H1 (cell line): ENCODE measurements around the gene KCNQ1OT1. TPM values are rescaled to one million over a fixed set of nuclear protein-coding genes. Genes with fewer than 3 reads are reported as not detected.

Experiments
- CTCF ChIA-PET: fragments of 300-600 bp; sonication (Branson Sonifier 250); formaldehyde crosslinking; loops from one replicate; lab custom pipeline; 2021; ENCODE audit not compliant: partially characterized antibody; lab: Charles Lee
- POLR2A ChIA-PET: fragments of 300-600 bp; sonication (Branson Sonifier 250); formaldehyde crosslinking; loops from one replicate; lab custom pipeline; 2021; ENCODE audit warnings: inconsistent platforms; ENCODE audit not compliant: partially characterized antibody; lab: Charles Lee
- DNase-seq, 2 experiments: peaks; one replicate each; pipeline versions ENCODE4 v3.0.0 to v3.0.0-alpha.2; 2010 to 2022; ENCODE audit warnings: low spot score in 2 of 2, low read depth in 1 of 2, mixed read lengths in 1 of 2
- FAIRE-seq: peaks from 2 replicates; lab custom pipeline; 2011; peaks lifted over from hg19 to GRCh38; lab: Jason Lieb, UNC
- H2AFZ ChIP-seq: 2 replicates; pipeline ENCODE4 v1.8.1; 2012; ENCODE audit warnings: low read length, inconsistent platforms
- H2AK5ac ChIP-seq: 2 replicates; pipeline ENCODE4 v1.6.1; 2013; ENCODE audit warnings: low read depth, low read length
- H2BK120ac ChIP-seq: replicated peaks from 2 replicates; pipeline ENCODE3; 2013; ENCODE audit warnings: low read depth, low read length, inconsistent platforms
- H2BK12ac ChIP-seq: 2 replicates; pipeline ENCODE4 v1.6.1; 2013; ENCODE audit warnings: low read depth, low read length
- H2BK15ac ChIP-seq: 2 replicates; pipeline ENCODE4 v1.6.1; 2013; ENCODE audit warnings: low read length
- H2BK20ac ChIP-seq: 2 replicates; pipeline ENCODE4 v1.6.1; 2013; ENCODE audit warnings: low read length
- H2BK5ac ChIP-seq: 2 replicates; pipeline ENCODE4 v1.6.1; 2013; ENCODE audit warnings: low read depth, low read length
- H3K14ac ChIP-seq: 2 replicates; pipeline ENCODE4 v1.6.1; 2013; ENCODE audit warnings: inconsistent platforms; ENCODE audit not compliant: insufficient read length
- H3K18ac ChIP-seq: 2 replicates; pipeline ENCODE4 v1.6.1; 2013; ENCODE audit warnings: low read length; ENCODE audit errors: extremely low read depth
- H3K23ac ChIP-seq: 2 replicates; pipeline ENCODE4 v1.6.1; 2013; ENCODE audit warnings: inconsistent platforms; ENCODE audit not compliant: insufficient read length
- H3K23me2 ChIP-seq: 2 replicates; pipeline ENCODE4 v1.6.1; 2013; ENCODE audit warnings: low read depth, low read length
- H3K27ac ChIP-seq: 2 replicates; pipeline ENCODE4 v1.6.1; 2011; ENCODE audit warnings: low read depth, low read length, inconsistent platforms
- H3K27me3 ChIP-seq, 4 experiments: replicated peaks in 1 of 4; 1 replicate in 1 of 4; 2 replicates in 3 of 4; pipeline versions ENCODE4 v1.6.1 to v1.8.1; 2011 to 2013; ENCODE audit warnings: low read length in 3 of 4, mild to moderate bottlenecking in 3 of 4, inconsistent platforms in 2 of 4, mixed read lengths in 2 of 4, moderate library complexity in 1 of 4; ENCODE audit not compliant: control insufficient read depth in 3 of 4, insufficient read depth in 3 of 4; ENCODE audit errors: extremely low read depth in 1 of 4
- H3K36me3 ChIP-seq, 4 experiments: 2 replicates each; pipeline versions ENCODE4 v1.6.1 to v1.8.1; 2011 to 2013; ENCODE audit warnings: mild to moderate bottlenecking in 4 of 4, low read length in 3 of 4, moderate library complexity in 2 of 4, control low read depth in 1 of 4, inconsistent platforms in 1 of 4; ENCODE audit not compliant: insufficient read depth in 4 of 4, control insufficient read depth in 2 of 4
- H3K4ac ChIP-seq: replicated peaks from 2 replicates; pipeline ENCODE3; 2013; ENCODE audit warnings: low read length, low read depth, mixed read lengths, inconsistent platforms; ENCODE audit not compliant: insufficient read length
- H3K4me1 ChIP-seq, 4 experiments: replicated peaks in 1 of 4; 1 replicate in 1 of 4; 2 replicates in 3 of 4; pipeline versions ENCODE4 v1.6.1 to v1.8.1; 2011 to 2013; ENCODE audit warnings: low read length in 3 of 4, inconsistent platforms in 2 of 4, mixed read lengths in 1 of 4; ENCODE audit not compliant: insufficient read depth in 4 of 4, control insufficient read depth in 3 of 4
- H3K4me2 ChIP-seq, 2 experiments: 2 replicates each; pipeline versions ENCODE4 v1.6.1 to v1.8.1; 2011 to 2013; ENCODE audit warnings: low read depth in 2 of 2, low read length in 2 of 2, control low read depth in 1 of 2, inconsistent platforms in 1 of 2, mild to moderate bottlenecking in 1 of 2; ENCODE audit not compliant: insufficient read depth in 1 of 2
- H3K4me3 ChIP-seq, 4 experiments: fragments of 200-600, 300-600 bp in 1 of 4; sonication (generic), shearing (Covaris generic), sonication (Bioruptor Twin) in 1 of 4; 2 replicates each; pipeline versions ENCODE4 v1.5.1 to v1.8.1; 2011 to 2016; ENCODE audit warnings: low read length in 4 of 4, low read depth in 3 of 4, control low read depth in 2 of 4, inconsistent platforms in 2 of 4, mild to moderate bottlenecking in 2 of 4, mixed read lengths in 1 of 4, moderate library complexity in 1 of 4; ENCODE audit not compliant: insufficient read depth in 2 of 4; ENCODE audit errors: extremely low read depth in 1 of 4
- H3K56ac ChIP-seq: replicated peaks from 2 replicates; pipeline ENCODE3; 2013; ENCODE audit warnings: low read depth, mild to moderate bottlenecking, mixed read lengths, low read length, inconsistent platforms; ENCODE audit not compliant: insufficient read length
- H3K79me1 ChIP-seq: 2 replicates; pipeline ENCODE4 v1.6.1; 2013; ENCODE audit warnings: low read depth, low read length, control low read depth
- H3K79me2 ChIP-seq, 2 experiments: 2 replicates each; pipeline versions ENCODE4 v1.6.1 to v1.8.1; 2012 to 2013; ENCODE audit warnings: low read length in 2 of 2, mild to moderate bottlenecking in 2 of 2, inconsistent platforms in 1 of 2; ENCODE audit not compliant: insufficient read depth in 2 of 2, control insufficient read depth in 1 of 2
- H3K9ac ChIP-seq, 4 experiments: replicated peaks in 1 of 4; 1 replicate in 1 of 4; 2 replicates in 3 of 4; pipeline versions ENCODE4 v1.6.1 to v1.8.1; 2011 to 2013; ENCODE audit warnings: low read depth in 3 of 4, low read length in 3 of 4, control low read depth in 2 of 4, mild to moderate bottlenecking in 2 of 4, moderate library complexity in 2 of 4, inconsistent platforms in 1 of 4; ENCODE audit errors: extremely low read depth in 1 of 4
- H3K9me3 ChIP-seq, 2 experiments: 2 replicates each; pipeline versions ENCODE4 v1.6.1 to v1.8.1; 2012 to 2013; ENCODE audit warnings: mild to moderate bottlenecking in 2 of 2, moderate library complexity in 2 of 2, control low read depth in 1 of 2, inconsistent platforms in 1 of 2, low read depth in 1 of 2, low read length in 1 of 2, mixed read lengths in 1 of 2; ENCODE audit not compliant: insufficient read depth in 2 of 2
- H4K20me1 ChIP-seq, 2 experiments: replicated peaks in 1 of 2; 2 replicates each; pipeline versions ENCODE3 to v1.8.1; 2011 to 2013; ENCODE audit warnings: inconsistent platforms in 2 of 2, low read length in 2 of 2, mild to moderate bottlenecking in 1 of 2; ENCODE audit not compliant: insufficient read depth in 2 of 2, control insufficient read depth in 1 of 2
- H4K5ac ChIP-seq: 2 replicates; pipeline ENCODE4 v1.6.1; 2013; ENCODE audit warnings: low read length, low read depth, mixed read lengths, inconsistent platforms; ENCODE audit not compliant: insufficient read length
- H4K8ac ChIP-seq: 2 replicates; pipeline ENCODE4 v1.8.0; 2013; ENCODE audit warnings: mild to moderate bottlenecking, moderate library complexity, low read length, inconsistent platforms; ENCODE audit not compliant: insufficient read depth; ENCODE audit errors: extremely low read depth
- H4K91ac ChIP-seq: replicated peaks from 2 replicates; pipeline ENCODE3; 2013; ENCODE audit warnings: low read length, mixed read lengths, inconsistent platforms; ENCODE audit not compliant: insufficient read length
- CBX8 ChIP-seq: fragments of 300-800, 300-1000 bp; sonication (generic); IDR thresholded peaks from 2 replicates; pipeline ENCODE4 v1.7.1; 2016; ENCODE audit warnings: low read depth, low read length, borderline replicate concordance
- SIRT6 ChIP-seq: IDR thresholded peaks from one replicate; pipeline ENCODE4 v1.7.1; 2012; ENCODE audit warnings: low read length, inconsistent platforms
- TCF12 ChIP-seq: IDR thresholded peaks from 2 replicates; pipeline ENCODE4 v1.6.1; 2011; ENCODE audit warnings: low read depth, mild to moderate bottlenecking, low read length
- WGBS, 2 experiments: shearing (Covaris generic) in 1 of 2; methylation state at CpG; one replicate each; pipeline versions ENCODE4 v1.1.6 to v1.1.7; 2013 to 2015; ENCODE audit warnings: low lambda C conversion rate in 2 of 2, mixed read lengths in 2 of 2, inconsistent platforms in 1 of 2, low coverage in 1 of 2, missing lambda C conversion rate in 1 of 2; ENCODE audit not compliant: insufficient replicate concordance in 2 of 2, insufficient coverage in 1 of 2, insufficient read length in 1 of 2; ENCODE audit errors: extremely low coverage in 1 of 2, missing lambda C conversion rate in 1 of 2; 5-methylcytosine and 5-hydroxymethylcytosine counted together
- polyA plus RNA-seq, 7 experiments: library from polyadenylated mRNA; depleted of rRNA in 3 of 7; stranded (reverse) in 5 of 7; unstranded in 2 of 7; fragments of >200 nt in 5 of 7; fragments of 200-250 nt in 2 of 7; gene quantifications; 1 replicate in 5 of 7; 2 replicates in 1 of 7; 4 replicates in 1 of 7; pipeline versions ENCODE4 v1.2.1 to v1.2.3, GENCODE V29; 2011 to 2013; ENCODE audit warnings: missing spikeins in 2 of 7, mixed read lengths in 2 of 7
- total RNA-seq: library from RNA; stranded (reverse); fragmentation: NEBNext Ultra II Directional; extraction: Animal tissue kit (Norgen Biotek cat#: 25700); gene quantifications from 2 replicates; pipeline ENCODE4 v1.2.1, GENCODE V29; 2021

The KCNQ1OT1 gene
- total and polyA plus RNA-seq, 2 of the 8 experiments (the other 6 are each of a cell fraction or from before 2014, with no cell fraction given) = 0.21 to 1.2 TPM

DNA sequence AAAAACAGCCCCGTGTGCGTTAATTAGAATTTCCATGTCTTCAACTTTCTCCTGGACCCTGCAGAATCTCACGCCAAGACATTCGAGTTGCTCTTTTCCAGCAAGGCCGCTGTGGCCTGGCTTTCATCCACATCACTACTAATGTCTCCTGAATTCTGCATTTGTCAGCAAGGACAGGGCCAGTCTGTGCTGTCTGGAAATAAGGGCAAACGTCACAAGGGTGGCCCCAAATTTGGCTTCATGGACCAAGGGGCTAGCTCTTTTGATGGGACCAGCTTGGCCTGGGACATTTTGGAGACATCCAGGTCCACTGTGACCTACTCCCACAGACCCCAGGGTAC, 33.4 kb downstream of the KCNQ1OT1 start:
- no peak overlapping the region for H3K56ac ChIP-seq
- no peak overlapping the region for H4K8ac ChIP-seq
- peaks cover 0 to 12% (median 0%) of the 10 kb centered on the region in 4 experiments; a peak in 4 of 7 replicates for H3K27me3 ChIP-seq
- no peak overlapping the region for H2BK15ac ChIP-seq
- no peak overlapping the region for H4K91ac ChIP-seq
- peaks cover 0 to 4% (median 0%) of the 10 kb centered on the region in 4 experiments; a peak in 1 of 8 replicates for H3K36me3 ChIP-seq
- H3K23me2 ChIP-seq = no peaks in the 10 kb centered on the region
- whole genome bisulfite sequencing, 2 experiments = 87% methylated on average over 6 of the region's 6 CpGs; no CpG with 5 or more reads in 1 of the 2 experiments
- H2BK20ac ChIP-seq = no peak overlapping the region
- H4K5ac ChIP-seq = no peak overlapping the region
- H3K23ac ChIP-seq = no peak overlapping the region
- peaks cover 10 to 26% of the 10 kb centered on the region in 2 experiments; a peak in 3 of 4 replicates for H3K9me3 ChIP-seq
- H2AFZ ChIP-seq = no peak overlapping the region
- H4K20me1 ChIP-seq = peaks cover 3 to 14% of the 10 kb centered on the region in 2 experiments
- no peak overlapping the region for H2BK120ac ChIP-seq
- ChIA-PET CTCF (interaction anchor here (0.6 to 1.5 kb wide), 2 partner anchors 17 to 43 kb away, joined by 3 read pairs; no protein-coding TSS in a partner anchor), POLR2A (no interaction called here)
- H3K18ac ChIP-seq = no peak overlapping the region
- no peak overlapping the region for H3K4ac ChIP-seq
- DNase-seq = no peak
- H2BK5ac ChIP-seq = no peak overlapping the region
- H3K9ac ChIP-seq = no peak overlapping the region
- H3K4me1 ChIP-seq = no peaks in the 10 kb centered on the region
- no peaks in the 10 kb centered on the region for H3K79me1 ChIP-seq
- H2AK5ac ChIP-seq = no peak overlapping the region
- TF ChIP-seq TCF12 (no peak), CBX8 (no peak), SIRT6 (no peak)
- TF ChIP-seq, all 59 proteins: peak for 0
- no peak for FAIRE-seq
- Histone ChIP-seq H2BK12ac (no peak overlapping the region), H3K4me3 (no peak overlapping the region), H3K79me2 (no peaks in the 10 kb centered on the region; a peak in 1 of 4 replicates), H3K27ac (no peak overlapping the region), H3K4me2 (no peak overlapping the region), H3K14ac (no peak overlapping the region)
